Erythroblast (primary cell): ENCODE results near the gene NCOA7.
"Not testable (repeated sequence)": the region's sequence is repeated elsewhere in the genome, so short reads cannot be mapped to it uniquely, and the experiment has no call there.

Experiments used
- DNase-seq, 2 experiments: peaks; one replicate each; lab custom pipeline; 2025; lab: John Stamatoyannopoulos, UW
- GATA1 ChIP-seq: IDR thresholded peaks from 2 replicates; pipeline ENCODE4 v1.6.1; 2011; ENCODE audit warnings: low read depth, mild to moderate bottlenecking, control low read depth, low read length, moderate library complexity
- POLR2A ChIP-seq: IDR thresholded peaks from 2 replicates; pipeline ENCODE4 v1.6.1; 2011; ENCODE audit warnings: mild to moderate bottlenecking, low read length

Gene NCOA7

GRCh38 chr6:125922322-125922860 lies 131.6 kb downstream of the NCOA7 start:
- no peak for DNase-seq
- TF ChIP-seq POLR2A: no peak
- TF ChIP-seq GATA1: no peak

GRCh38 chr6:125923366-125923877 lies 132.7 kb downstream of the NCOA7 start:
- TF ChIP-seq GATA1 (no peak), POLR2A (no peak)
- DNase-seq: peak; percentile 36 to 68

- DNase-seq: peak; percentile 87
- TF ChIP-seq GATA1 (no peak), POLR2A (no peak)
These were observed 133.4 kb downstream of the NCOA7 start for GRCh38 chr6:125924169-125924568.

GRCh38 chr6:125924697-125925358 lies 134.1 kb downstream of the NCOA7 start:
- TF ChIP-seq POLR2A (no peak), GATA1 (no peak)
- DNase-seq: no peak

GRCh38 chr6:125926711-125927110 lies 136.0 kb downstream of the NCOA7 start:
- TF ChIP-seq GATA1 (no peak), POLR2A (no peak)
- no peak for DNase-seq

- TF ChIP-seq POLR2A (no peak), GATA1 (no peak)
- no peak for DNase-seq
These were observed 137.0 kb downstream of the NCOA7 start for GRCh38 chr6:125927761-125928160.

GRCh38 chr6:125930765-125931418 lies 140.1 kb downstream of the NCOA7 start:
- DNase-seq: no peak
- TF ChIP-seq POLR2A (no peak), GATA1 (no peak)

- DNase-seq: no peak
- no peak for TF ChIP-seq POLR2A
- TF ChIP-seq GATA1: no peak
These were observed 141.1 kb downstream of the NCOA7 start for GRCh38 chr6:125931733-125932450.

- TF ChIP-seq POLR2A: no peak
- no peak for TF ChIP-seq GATA1
- no peak for DNase-seq
These were observed 141.7 kb downstream of the NCOA7 start for GRCh38 chr6:125932451-125932795.

GRCh38 chr6:125935520-125935919 lies 144.8 kb downstream of the NCOA7 start:
- DNase-seq: not testable (repeated sequence)

- TF ChIP-seq POLR2A (no peak), GATA1 (no peak)
- no peak for DNase-seq
These were observed 148.3 kb downstream of the NCOA7 start for GRCh38 chr6:125939026-125939425.

GRCh38 chr6:125939791-125940190 lies 149.0 kb downstream of the NCOA7 start:
- TF ChIP-seq GATA1 (no peak), POLR2A (no peak)
- DNase-seq: no peak

GRCh38 chr6:125940247-125941041 lies 149.7 kb downstream of the NCOA7 start:
- no peak for DNase-seq
- TF ChIP-seq GATA1 (no peak), POLR2A (no peak)
